NCI-H187 (cell line): ENCODE measurements around the gene VWA1.
"Not testable (repeated sequence)": the region's sequence is repeated elsewhere in the genome, so short reads cannot be mapped to it uniquely, and the experiment has no call there.

Experiments used
- DNase-seq, 2 experiments: peaks; one replicate each; lab custom pipeline; 2025; lab: John Stamatoyannopoulos, UW

VWA1 gene

DNA sequence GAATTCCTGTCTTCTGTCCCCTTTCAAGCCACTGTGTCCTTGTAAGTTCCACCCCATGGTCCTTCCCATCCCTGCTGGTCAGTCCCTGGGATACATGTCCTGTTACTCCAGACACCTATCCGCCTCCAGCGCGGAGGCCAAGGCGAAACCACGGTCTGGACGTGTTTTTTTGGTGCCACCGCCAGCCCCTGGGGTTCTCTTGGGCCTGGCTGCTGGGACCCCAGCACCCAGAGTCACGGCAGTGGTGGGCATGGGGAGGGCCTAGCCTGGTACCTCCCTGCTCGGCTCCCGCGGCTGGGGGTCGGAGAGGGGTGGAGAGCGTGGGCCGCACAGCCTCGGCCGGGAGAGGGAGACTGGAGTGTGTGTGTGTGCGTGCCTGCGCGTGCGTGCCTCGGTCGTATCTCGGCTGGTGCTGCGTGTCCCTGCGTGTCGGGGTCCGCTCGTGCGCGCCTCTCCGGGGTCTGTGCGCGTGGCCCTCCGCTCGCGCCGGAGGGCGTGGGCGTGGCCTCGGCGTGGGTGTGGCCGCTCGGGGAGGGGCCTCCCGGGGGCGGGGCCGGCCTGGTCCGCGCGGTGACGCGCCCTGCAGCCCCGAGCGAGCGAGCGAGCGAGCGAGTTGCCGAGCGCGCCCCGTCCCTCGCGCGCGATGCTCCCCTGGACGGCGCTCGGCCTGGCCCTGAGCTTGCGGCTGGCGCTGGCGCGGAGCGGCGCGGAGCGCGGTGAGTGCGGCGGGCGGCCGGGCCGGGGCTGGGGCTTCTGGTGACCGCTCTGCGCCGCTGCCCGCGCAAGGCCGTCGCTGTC is at the start of gene VWA1:
TSS of gene VWA1 (plus strand) at position 585 of the 798 bp plus-strand sequence. CDS start at position 644, 59 bp downstream.
- no peak for DNase-seq

DNA sequence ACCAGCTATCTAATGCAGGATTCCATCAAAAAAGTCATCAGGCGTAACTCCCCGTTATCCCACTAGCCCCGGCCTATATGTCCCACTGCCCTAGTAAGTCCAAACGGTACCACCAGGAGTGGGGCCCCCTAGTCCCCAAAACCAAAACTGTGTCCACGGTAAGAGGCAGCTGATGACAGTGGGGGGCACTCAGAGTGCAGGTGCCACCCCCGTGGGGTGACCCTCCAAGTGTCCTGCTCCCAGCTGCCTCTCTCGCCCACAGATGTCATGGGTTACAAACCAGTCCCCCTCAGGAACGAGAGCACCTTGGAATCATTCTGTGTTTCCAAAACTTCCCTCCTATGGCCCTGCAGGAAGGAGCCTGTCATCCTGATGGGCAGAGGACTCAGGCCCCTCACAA is 49.6 kb upstream of the VWA1 start:
- DNase-seq, result no peak

DNA sequence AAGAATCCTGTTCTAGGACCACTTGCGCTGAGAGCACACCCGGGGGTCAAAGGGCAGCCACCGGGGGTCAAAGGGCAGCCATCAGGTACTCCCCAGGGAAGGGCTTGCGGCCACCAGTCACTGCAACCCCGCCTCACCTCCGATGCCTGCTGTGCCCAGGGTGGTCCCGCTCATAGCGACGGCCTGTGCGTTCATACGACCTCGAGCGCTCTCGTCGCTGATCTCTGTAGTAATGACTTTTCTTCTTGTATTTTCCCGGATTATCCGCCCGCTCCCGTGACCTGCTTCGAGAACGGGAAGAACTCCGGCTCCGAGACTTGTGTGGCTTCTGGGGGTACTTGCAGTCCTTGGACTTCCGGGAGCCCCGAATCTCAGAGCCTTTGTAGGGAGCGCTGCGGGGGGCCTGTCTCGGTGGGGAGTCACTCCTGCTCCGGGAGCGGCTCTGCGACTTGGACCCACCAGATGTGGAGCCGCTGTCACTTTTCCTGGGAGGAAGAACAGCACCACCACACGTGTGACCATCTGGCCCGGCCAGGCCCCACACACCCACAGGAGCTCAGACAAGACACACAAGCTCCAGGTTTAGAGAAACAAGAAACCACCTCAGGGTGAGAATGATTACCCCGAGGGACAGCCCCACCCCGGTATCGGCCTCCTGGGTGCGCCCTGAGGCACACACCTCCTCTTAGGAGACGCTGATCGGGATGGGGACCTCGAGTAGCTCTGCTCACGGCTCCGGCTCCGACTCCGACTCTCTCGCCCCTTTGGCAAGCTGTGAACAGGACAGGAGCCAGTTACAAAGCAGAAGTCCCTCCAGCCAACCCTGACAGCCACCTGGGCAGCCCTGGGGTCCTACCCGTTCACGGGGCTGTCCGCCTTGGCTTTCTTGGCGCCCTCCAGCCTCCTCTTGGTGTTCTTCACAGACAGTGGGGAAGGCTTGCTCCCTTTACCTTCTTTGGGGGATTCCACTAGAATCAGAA is 48.1 kb upstream of the VWA1 start:
- DNase-seq, result no peak

GRCh38 chr1:1388078-1388472 is 47.4 kb upstream of the VWA1 start:
- DNase-seq, result no peak

- no peak for DNase-seq
These were observed 44.8 kb upstream of the VWA1 start for GRCh38 chr1:1390675-1391074.

- DNase-seq, result no peak
These were observed 44.3 kb upstream of the VWA1 start for GRCh38 chr1:1391225-1391624.

- no peak for DNase-seq
These were observed 42.5 kb upstream of the VWA1 start for GRCh38 chr1:1393014-1393413.

DNA sequence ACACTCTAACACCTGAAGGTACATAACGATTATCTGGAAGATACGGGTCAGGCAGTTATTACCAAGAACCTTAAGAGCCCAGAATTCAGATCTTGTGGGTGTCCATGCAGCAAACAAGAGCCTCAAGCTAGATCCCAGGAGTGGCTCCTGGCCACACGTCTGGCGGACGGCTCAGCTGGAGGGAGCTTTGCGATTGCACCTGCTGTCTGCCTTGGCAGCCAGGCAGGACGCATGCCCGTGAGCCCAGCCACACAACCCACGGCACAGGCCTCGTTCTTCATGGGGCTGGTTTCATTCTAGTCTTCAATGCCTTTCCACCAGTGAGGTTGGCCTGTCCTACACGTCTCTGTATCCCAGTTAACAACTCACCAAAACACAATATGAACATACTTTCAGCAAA is 42.1 kb upstream of the VWA1 start:
- no peak for DNase-seq

- DNase-seq, result no peak
These were observed 41.4 kb upstream of the VWA1 start for GRCh38 chr1:1394116-1394515.

- DNase-seq, result no peak
These were observed 40.3 kb upstream of the VWA1 start for GRCh38 chr1:1395166-1395565.

DNA sequence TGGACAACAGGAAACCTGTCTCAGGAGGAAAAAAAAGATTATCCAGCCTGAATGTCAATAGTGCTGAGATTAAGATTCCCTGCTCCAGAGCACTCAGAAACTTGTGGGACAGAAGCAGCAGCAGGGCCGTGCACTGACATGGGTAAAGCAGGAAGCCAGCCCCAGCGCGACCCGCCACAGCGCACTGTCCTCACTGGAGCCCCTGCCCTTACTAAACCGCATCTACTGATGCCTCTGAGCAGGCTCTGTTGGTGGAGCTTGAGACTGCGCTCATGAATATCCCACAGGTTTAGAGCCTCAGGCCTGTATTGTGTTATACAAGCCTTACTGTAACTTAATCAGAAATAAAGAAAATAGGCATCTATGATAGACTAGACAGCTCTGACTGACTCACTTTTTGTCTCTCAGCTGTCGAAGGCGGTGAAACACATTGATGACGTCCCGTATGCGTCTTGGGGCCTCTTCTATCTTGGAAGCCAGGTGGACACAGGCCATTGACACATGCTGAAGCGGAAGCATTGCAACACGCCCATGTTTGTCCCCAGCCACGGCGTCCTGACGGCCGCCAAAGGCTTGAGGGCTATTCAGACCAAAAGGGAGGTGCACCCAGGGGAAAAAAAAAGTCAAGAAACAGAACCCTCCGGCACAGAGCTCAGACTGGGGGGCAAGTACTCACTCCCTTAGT is 37.5 kb upstream of the VWA1 start:
- no peak for DNase-seq

DNA sequence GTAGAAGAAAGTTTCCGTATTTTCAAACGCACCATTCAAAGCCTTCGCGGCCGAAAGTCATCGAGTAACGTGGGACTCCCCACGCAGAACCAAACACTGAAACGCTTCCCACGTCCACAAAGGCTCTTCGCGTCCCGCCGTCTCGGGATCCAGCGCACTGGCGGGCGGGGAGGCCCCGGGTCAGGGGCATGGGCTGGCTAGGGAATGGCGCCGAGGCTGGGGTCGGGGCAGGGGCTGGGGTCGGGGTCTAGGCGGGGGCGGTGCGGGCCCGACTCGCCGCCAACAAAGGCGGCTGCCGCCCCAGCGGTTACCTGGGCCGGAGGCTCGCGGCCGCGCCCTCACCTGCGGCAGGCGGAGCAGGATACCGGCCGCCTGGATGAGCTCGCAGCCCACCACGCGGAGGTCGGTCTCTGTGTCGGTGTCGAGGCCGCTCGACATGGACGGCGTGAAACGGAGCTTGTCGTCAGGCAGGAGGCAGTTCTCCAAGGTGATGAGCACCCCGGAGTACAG is 36.8 kb upstream of the VWA1 start:
- DNase-seq, result no peak

DNA sequence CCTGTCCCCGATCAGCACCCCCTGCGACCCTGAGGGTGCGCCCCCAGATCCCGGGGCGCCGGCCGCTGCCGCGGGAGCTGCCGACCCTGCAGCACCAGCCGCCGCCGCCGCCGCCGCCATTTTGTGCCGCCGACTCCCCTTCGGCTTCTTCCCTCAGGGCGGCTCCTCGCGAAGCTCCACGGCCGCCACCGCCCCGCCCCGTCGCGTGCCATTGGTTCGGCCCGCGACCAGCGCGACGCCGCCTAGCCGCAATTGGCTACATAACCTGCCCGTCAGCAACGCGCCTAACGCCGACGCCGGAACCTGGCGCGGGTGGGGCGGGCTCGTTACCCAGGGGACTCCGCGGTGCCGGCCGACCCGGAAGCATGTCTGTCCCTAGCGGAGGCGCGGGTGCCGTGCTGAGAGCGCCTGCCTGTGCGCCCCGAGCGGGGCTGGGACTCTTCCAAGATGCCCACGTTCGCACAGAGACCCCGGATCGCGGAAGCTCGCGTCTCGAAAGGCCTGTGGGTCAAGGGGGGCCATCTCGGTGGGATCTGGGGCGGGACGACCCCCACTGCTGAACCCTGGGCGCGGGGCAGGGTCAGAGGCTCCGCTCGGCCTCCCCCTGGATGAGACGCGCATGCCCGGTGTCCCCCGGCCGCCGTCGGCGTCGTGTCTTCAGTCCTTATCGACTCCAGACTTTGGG is 36.2 kb upstream of the VWA1 start, which contains the start of gene CCNL2:
TSS of gene CCNL2 (minus strand) at position 149 of the 685 bp plus-strand sequence. CDS start at position 120, 29 bp downstream.
- peak; percentile 97 to 99 for DNase-seq

GRCh38 chr1:1399872-1400575 is 35.5 kb upstream of the VWA1 start:
- no peak for DNase-seq

DNA sequence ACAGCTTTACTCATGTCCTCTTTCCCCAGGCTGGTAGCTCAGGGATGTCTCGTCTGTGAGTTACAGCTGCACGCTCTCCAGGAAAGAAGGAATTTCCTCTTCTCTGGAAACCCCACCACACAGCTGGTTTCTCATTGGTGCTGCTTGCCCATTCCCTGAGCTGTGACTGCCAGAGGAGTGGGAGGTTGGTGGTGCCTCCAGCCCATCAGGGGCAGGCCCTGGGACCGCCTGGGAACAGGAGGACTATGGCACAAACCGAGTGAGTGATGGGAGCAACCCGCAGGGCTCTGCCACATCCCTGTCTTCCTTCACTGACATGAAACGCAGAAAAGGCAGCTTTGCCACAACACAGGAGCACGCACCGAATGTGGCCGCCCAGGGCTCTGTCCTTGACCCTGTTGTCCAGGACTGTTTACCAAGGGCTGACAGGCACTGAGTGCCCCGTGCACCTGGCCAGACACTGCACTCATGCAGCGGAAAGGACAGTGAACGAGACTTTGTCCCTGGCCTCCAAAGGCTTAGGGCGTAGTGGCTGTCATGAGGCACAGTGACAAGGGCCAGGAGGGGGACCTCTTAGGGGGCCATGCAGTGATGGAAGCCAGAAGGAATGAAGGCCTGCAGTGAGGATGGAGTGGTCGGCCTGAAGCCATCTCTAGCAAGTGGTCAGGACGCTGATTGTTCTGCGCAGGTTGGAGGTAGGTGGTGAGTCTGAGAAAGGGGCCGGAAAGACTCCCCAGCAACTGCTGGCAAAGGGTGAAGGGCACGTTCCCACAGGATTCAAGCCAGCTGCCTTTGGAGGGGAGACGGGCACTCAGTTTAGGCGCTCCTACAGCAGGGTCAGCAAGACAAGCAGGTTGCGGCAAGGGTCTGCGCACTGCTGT is 34.7 kb upstream of the VWA1 start:
- no peak for DNase-seq

DNA sequence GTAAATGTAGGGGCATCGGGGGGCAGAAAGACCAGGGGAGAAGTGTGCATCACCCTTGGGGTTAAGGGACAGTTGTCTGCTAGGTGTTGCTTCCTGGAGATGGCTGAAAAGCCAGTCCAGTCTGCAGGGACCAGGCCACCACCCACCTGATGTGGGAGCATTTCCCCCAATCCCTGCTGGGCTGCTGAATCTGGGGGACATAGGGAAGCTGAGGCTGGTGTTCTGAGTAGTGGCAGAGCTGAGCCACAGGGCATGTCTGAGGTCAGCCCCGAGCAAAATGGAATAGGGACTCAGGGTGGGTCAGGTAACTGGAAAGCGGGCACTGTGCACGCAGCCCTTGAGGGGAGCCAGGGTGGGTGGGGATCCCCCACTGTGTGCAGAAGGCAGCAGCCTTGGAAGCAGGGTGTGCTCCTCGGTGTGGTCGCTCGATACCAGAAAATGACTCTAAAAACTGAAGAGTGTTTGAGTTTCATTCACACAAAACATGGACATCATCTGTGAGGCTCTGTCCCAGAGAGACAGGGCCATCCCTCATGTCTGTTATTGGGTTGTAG is 34.0 kb upstream of the VWA1 start:
- no peak for DNase-seq

DNA sequence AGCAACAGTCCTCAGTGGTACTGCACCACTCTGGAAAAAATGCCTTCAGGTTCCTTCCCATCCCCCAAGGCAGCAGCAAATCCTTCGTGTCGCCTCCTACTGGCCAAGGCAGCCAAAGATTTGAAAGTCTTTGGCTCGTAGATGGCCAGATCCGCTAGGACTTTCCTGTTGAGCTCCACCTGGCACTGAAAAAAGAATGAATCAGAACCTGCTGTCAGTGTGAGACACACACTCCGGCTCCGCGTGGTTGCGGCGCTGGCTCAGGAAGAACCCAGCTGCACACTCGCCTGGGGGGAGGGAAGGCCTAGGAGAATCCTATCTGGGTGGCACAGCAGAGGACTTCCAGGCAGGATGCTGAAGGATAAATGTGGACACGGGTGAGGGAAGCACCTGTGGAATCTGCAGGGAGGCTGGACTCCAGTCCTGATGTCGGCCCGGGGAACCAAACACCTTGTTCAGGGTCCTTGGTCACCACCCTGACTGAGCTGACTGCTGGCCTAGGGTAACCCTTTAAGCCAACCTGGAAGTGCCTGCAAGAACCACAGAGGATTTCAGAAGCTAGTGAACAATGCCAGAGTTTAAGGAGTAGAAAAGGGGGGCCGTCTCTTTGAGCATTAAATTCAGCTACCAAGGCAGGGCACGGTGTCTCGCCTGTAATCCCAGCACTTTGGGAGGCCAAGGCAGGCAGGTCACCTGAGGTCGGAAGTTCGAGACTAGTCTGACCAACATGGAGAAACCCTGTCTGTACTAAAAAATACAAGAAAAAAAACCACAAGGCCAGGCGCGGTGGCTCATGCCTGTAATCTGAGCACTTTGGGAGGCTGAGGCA is 33.2 kb upstream of the VWA1 start:
- DNase-seq, result no peak

DNA sequence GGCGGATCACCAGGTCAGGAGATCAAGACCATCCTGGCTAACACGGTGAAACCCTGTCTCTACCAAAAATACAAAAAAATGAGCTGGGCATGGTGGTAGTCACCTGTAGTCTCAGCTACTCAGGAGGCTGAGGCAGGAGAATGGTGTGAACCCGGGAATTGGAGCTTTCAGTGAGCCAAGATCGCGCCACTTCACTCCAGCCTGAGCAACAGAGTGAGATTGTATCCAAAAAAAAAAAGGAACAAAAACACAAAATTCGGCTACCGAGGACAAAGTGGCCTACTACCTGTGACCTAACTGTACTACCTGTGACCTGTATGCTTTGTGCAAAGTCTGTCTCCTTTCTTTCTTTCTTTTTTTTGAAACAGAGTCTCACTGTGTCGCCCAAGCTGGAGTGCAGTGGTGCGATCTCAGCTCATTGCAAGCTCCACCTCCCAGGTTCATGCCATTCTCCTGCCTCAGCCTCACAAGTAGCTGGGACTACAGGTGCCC is 32.5 kb upstream of the VWA1 start:
- DNase-seq, result not testable (repeated sequence)
